Posterior cingulate gyrus (tissue), 11 donors: Measurements from ENCODE around the gene C16orf74.

Experiments
- DNase-seq, 10 donors: peaks; one replicate each; pipeline versions ENCODE4 v3.0.0 to v3.0.0-alpha.2; 2020 to 2021; ENCODE audit warnings: mixed read lengths in 3 of 10
- intact Hi-C: fragments of 100-400 bp; cut with DNase I; formaldehyde crosslinking; loops from one replicate; pipeline ENCODE4 v1.15.1; 2023

The C16orf74 gene

GRCh38 chr16:85750827-85751697 lies at the start of gene C16orf74:
Gene C16orf74, minus strand, starts transcription at chr16:85751096. Its CDS starts 15,879 bp downstream, at chr16:85735217.
- intact Hi-C loops: no loop called here
- DNase-seq: peak in 1 of 10 donors; percentile 18

DNA sequence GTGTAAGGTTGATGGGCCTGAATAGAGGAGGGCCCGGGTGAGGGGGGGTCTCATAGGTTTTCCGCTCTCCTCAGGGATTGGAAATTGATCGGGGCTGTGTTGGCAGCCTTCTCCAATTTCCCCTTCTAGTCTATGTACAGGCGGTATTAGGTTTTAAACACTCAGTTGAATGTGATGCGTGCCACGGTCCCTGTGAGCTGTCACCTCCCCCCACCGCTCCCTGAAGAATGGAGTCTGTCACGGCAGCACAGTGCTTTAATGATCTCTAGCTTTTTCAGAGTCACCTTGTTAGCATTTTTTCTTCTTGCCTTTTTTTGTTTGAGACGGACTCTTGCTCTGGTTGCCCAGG lies 49.4 kb upstream of the C16orf74 start:
- no peak for DNase-seq
- intact Hi-C loops: no loop called here

DNA sequence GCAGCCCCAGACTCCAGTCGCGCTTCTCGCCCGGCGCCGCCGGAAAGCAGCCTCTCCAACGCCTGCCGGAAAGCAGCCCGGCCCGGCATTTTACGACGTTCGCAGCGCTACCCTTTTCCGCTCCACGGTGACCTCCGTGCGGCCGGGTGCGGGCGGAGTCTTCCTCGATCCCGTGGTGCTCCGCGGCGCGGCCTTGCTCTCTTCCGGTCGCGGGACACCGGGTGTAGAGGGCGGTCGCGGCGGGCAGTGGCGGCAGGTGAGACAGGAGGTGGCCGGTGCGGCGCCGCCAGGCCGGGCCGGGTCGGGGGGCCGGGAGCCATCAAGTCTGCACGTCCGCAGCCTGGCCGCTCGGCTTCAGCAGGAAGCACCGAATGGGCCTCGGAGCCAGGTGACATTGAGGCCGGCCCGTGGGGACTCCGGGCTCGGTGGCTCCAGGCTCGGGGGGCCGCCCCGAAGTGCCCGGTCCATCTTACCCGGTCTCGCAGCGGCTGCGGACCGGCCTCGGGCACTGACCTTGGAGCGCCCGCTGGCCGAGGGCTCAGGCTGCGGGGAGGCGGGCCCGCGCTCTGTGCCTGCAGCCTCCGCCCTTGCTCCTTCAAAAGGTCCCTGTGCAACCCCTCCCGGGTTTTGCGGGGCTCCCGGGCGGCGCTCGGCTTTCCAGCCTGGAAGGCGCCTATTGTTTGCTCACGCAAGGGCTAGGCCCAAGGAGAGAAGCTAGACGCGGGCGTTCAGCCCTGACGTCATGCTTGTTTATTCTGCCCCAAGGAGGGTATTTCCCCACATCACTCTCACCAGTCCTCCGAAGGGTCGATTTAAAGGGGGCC lies 48.8 kb upstream of the C16orf74 start, which contains the start of the genes COX4I1 and EMC8:
Gene COX4I1, plus strand, starts transcription at position 199 of the 824 bp plus-strand sequence. CDS start 1,511 bp downstream, outside the sequence.
Gene EMC8, minus strand, starts transcription at position 48 of the 824 bp plus-strand sequence. CDS start 249 bp downstream, outside the sequence.
- DNase-seq: peak; percentile 92 to 99 (median 96)
- intact Hi-C loops: loop anchor here (10.0 kb wide), 1 partner anchor 145 kb away; no protein-coding TSS in a partner anchor

GRCh38 chr16:85798901-85799496 lies 48.1 kb upstream of the C16orf74 start:
- intact Hi-C loops: loop anchor here (10.0 kb wide), 1 partner anchor 144 kb away; no protein-coding TSS in a partner anchor
- no peak for DNase-seq

GRCh38 chr16:85798283-85798776 lies 47.4 kb upstream of the C16orf74 start:
- DNase-seq: peak in 1 of 10 donors; percentile 53
- intact Hi-C loops: loop anchor here (10.0 kb wide), 1 partner anchor 144 kb away; no protein-coding TSS in a partner anchor

GRCh38 chr16:85796599-85796998 lies 45.7 kb upstream of the C16orf74 start:
- intact Hi-C loops: loop anchor here (10.0 kb wide), 1 partner anchor 142 kb away; no protein-coding TSS in a partner anchor
- DNase-seq: peak in 1 of 10 donors; percentile 55

DNA sequence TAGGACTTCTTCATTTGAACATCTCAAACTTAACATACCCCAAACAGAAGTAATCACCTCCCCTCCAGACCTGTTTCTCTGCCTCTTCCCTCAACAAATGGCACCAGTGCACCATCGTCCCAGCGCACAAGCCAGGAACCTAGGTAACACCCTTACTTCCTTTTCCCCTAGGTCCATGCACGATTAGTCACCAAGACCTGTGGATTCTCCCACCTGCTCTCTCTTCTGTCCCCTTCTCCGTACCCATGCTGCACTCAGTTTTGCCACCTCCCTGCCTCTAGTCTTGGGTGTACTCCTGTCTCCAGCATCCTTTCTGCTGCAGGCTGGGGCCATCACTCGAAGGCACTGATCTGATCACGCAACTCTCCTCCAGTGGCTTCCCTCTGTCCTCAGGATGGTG lies 45.3 kb upstream of the C16orf74 start:
- DNase-seq: peak in 1 of 10 donors; percentile 26
- intact Hi-C loops: loop anchor here (10.0 kb wide), 1 partner anchor 141 kb away; no protein-coding TSS in a partner anchor

- intact Hi-C loops: loop anchor here (10.0 kb wide), 1 partner anchor 140 kb away; no protein-coding TSS in a partner anchor
- peak in 1 of 10 donors; percentile 33 for DNase-seq
These were observed 43.8 kb upstream of the C16orf74 start for GRCh38 chr16:85794696-85795095.

DNA sequence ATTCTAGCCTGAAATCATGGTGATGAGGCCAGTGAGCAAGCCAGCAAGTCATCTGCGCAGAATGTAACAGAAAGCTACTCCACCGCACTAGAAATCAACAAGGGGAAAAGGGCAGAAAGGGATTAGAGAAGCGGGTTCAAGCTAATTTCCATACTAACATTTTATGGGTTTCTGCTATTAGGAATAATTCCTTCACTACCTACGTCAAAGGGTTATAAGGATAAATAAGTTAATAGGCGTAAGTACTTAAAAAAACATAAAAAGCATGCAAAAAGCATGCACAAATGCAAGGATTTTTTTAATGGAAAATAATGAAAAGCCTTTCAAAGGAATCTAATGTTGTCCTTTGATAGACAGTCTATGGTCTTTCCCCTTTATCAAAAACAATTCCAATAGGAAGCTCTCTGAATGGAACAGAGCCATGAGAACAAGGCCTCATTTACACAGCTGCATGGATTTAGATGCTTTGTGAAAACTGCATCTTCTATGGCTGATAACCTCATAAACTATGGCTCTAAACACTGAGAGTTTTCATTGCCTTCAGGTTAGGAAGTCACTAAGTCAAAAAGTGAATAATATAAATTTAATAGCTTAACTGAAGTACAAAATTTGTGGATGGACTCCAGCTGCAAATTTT lies 42.9 kb upstream of the C16orf74 start:
- intact Hi-C loops: loop anchor here (10.0 kb wide), 1 partner anchor 139 kb away; no protein-coding TSS in a partner anchor
- DNase-seq: no peak

GRCh38 chr16:85789773-85790172 lies 38.9 kb upstream of the C16orf74 start:
- peak in 1 of 10 donors; percentile 6 for DNase-seq

GRCh38 chr16:85788819-85789218 lies 37.9 kb upstream of the C16orf74 start:
- intact Hi-C loops: no loop called here
- DNase-seq: peak in 1 of 10 donors; percentile 2

More at GRCh38 chr16:85789773-85790172, 38.9 kb upstream of the C16orf74 start:
- intact Hi-C loops: loop anchor here (10.0 kb wide), 1 partner anchor 135 kb away; no protein-coding TSS in a partner anchor

DNA sequence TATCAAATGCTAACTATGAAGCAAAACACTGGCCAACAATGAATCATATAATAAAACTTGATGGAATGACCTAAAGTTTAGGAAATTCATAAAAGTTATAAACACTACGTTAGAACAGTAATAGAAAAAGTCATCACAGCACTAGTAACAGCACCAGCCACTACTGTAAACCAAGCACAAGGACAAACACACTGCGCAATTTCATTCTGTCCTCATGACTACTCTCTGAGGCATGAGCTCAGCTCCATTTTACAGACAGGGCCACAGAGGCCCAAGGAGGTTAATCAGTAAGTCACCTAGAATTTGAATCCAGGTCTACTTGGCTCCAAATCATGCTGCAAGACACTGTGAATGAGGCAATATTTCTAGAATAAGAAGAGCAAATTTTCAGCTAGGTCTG lies 35.0 kb upstream of the C16orf74 start:
- DNase-seq: no peak
- intact Hi-C loops: no loop called here

- intact Hi-C loops: no loop called here
- peak in 1 of 10 donors; percentile 16 for DNase-seq
These were observed 33.9 kb upstream of the C16orf74 start for GRCh38 chr16:85784813-85785212.

- peak in 1 of 10 donors; percentile 27 for DNase-seq
- intact Hi-C loops: no loop called here
These were observed 32.5 kb upstream of the C16orf74 start for GRCh38 chr16:85783441-85783840.

- intact Hi-C loops: no loop called here
- peak in 1 of 10 donors; percentile 57 for DNase-seq
These were observed 31.6 kb upstream of the C16orf74 start for GRCh38 chr16:85782451-85782850.

DNA sequence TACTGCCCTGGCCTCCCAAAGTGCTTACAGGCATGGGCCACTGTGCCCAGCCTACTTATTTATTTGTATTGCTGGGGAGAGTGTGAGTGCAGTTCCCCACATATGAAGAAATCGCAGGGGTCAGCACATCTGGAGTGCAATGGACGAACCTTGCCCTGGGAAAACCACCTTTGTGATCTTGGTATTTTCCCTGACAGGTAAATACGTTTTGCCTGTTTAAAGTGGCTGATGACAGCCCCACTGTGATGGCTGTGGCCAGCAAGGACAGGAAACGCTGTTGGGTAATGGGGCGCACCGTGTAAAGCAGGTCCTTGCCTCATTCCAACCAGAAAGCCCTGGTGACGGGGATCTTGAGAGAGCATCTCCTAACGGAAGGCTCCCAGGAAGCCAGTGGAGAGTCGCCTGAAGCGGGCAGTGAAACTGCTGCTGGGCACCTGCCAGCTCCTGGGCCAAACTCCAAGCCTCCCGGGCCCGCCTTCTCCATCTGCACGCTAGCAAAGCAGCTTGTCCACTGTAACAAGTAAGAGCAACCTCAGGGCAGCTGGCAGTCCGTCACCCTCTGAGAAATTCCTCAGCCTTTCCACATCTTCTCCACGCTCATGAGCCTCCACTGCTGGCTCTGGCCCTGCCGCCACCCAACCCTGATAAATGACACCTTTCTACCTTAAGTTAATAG lies 30.9 kb upstream of the C16orf74 start:
- DNase-seq: peak; percentile 57 to 97 (median 82)
- intact Hi-C loops: no loop called here

- intact Hi-C loops: no loop called here
- DNase-seq: peak in 1 of 10 donors; percentile 50
These were observed 30.3 kb upstream of the C16orf74 start for GRCh38 chr16:85781156-85781555.

- DNase-seq: peak in 1 of 10 donors; percentile 80
- intact Hi-C loops: no loop called here
These were observed 29.4 kb upstream of the C16orf74 start for GRCh38 chr16:85780281-85780680.

DNA sequence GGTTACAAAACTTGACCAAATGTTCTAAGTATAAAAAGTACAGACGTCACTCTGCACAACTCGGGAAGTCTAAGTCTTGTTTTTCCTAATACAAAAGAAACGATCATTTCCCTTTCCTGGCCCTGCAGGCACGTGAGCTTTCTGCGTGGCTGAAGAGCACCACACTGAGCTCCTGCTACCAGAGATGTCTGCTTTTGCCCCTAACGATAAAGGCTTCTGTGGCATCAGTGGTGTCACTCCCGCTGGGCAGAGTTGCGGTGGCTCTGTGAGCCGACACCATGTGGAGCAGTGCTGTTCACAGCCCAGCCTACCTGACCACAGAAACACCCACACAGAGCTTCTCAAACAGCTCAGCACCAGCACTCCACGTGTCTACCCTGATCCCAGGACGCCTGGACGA lies 28.0 kb upstream of the C16orf74 start:
- DNase-seq: peak in 1 of 10 donors; percentile 66
- intact Hi-C loops: no loop called here
